GM23338 (cell line): ENCODE data around the gene RAB20. TPM values are rescaled to one million over a fixed set of nuclear protein-coding genes. Genes with fewer than 3 reads are reported as not detected.

Source experiments
- ATAC-seq: fragments of 200-7000 bp; cut with Tn5 transposase; 3 replicates; pipeline ENCODE4 v1.9.1; 2020
- DNase-seq: peaks from one replicate; pipeline ENCODE4 v3.0.0-alpha.2; 2015; ENCODE audit warnings: low spot score
- H2AFZ ChIP-seq: fragments of 200-600 bp; sonication (generic); 2 replicates; pipeline ENCODE4 v1.8.0; 2016; ENCODE audit warnings: antibody characterized with exemption, mild to moderate bottlenecking, moderate library complexity
- H3F3A ChIP-seq: fragments of 200-600 bp; sonication (generic); replicated peaks from 2 replicates; pipeline ENCODE4 v1.8.0; 2017; ENCODE audit warnings: antibody characterized with exemption, mixed run types, low read depth
- H3K27ac ChIP-seq: fragments of 200-600 bp; sonication (generic); 2 replicates; pipeline ENCODE4 v1.6.1; 2016; ENCODE audit warnings: low read depth
- H3K27me3 ChIP-seq: fragments of 200-600 bp; sonication (generic); 2 replicates; pipeline ENCODE4 v1.8.0; 2016; ENCODE audit warnings: mild to moderate bottlenecking, mixed run types, moderate library complexity; ENCODE audit not compliant: insufficient read depth
- H3K36me3 ChIP-seq: fragments of 200-600 bp; sonication (generic); 2 replicates; pipeline ENCODE4 v1.8.0; 2016; ENCODE audit warnings: mild to moderate bottlenecking; ENCODE audit not compliant: insufficient read depth
- H3K4me1 ChIP-seq: fragments of 200-600 bp; sonication (generic); 2 replicates; pipeline ENCODE4 v1.8.0; 2016; ENCODE audit warnings: mild to moderate bottlenecking, moderate library complexity; ENCODE audit not compliant: insufficient read depth
- H3K4me2 ChIP-seq: fragments of 200-600 bp; sonication (generic); 2 replicates; pipeline ENCODE4 v1.7.1; 2017; ENCODE audit warnings: mixed run types
- H3K4me3 ChIP-seq: fragments of 200-600 bp; sonication (generic); 2 replicates; pipeline ENCODE4 v1.6.1; 2016; ENCODE audit warnings: mixed run types
- H3K79me2 ChIP-seq: fragments of 200-600 bp; sonication (generic); replicated peaks from 2 replicates; pipeline ENCODE4 v1.8.0; 2017; ENCODE audit warnings: mild to moderate bottlenecking; ENCODE audit not compliant: insufficient read depth
- H3K9me2 ChIP-seq: fragments of 200-600 bp; sonication (generic); 2 replicates; pipeline ENCODE4 v1.8.0; 2017; ENCODE audit not compliant: insufficient read depth
- H4K20me1 ChIP-seq: fragments of 200-600 bp; sonication (generic); replicated peaks from 2 replicates; pipeline ENCODE4 v1.8.0; 2017; ENCODE audit warnings: mild to moderate bottlenecking; ENCODE audit not compliant: insufficient read depth
- H3K27ac Mint-ChIP-seq: 2 replicates; pipeline ENCODE4 v1.8.0; 2020; ENCODE audit warnings: inconsistent platforms, mild to moderate bottlenecking, moderate library complexity, mixed read lengths
- H3K27me3 Mint-ChIP-seq: 3 replicates; pipeline ENCODE4 v1.8.0; 2022; ENCODE audit warnings: low read depth, mild to moderate bottlenecking, moderate library complexity, mixed read lengths, inconsistent platforms; ENCODE audit not compliant: insufficient read depth, poor library complexity
- H3K36me3 Mint-ChIP-seq: 3 replicates; pipeline ENCODE4 v1.8.0; 2021; ENCODE audit warnings: low read depth, mild to moderate bottlenecking, inconsistent platforms, moderate library complexity, mixed read lengths
- H3K4me1 Mint-ChIP-seq: 3 replicates; pipeline ENCODE4 v1.8.0; 2020; ENCODE audit warnings: mild to moderate bottlenecking, inconsistent platforms, mixed read lengths
- H3K4me3 Mint-ChIP-seq: 3 replicates; pipeline ENCODE4 v1.8.0; 2021; ENCODE audit warnings: moderate library complexity, mild to moderate bottlenecking, inconsistent platforms, mixed read lengths
- H3K9me3 Mint-ChIP-seq: 3 replicates; pipeline ENCODE4 v1.8.0; 2020; ENCODE audit warnings: moderate library complexity, mild to moderate bottlenecking, inconsistent platforms, mixed read lengths
- CREB1 ChIP-seq: fragments of 250-450 bp; sonication (Bioruptor Pico); IDR thresholded peaks from 2 replicates; pipeline ENCODE4 v1.5.0; 2020; ENCODE audit warnings: low read depth, mild to moderate bottlenecking, moderate library complexity
- CTCF ChIP-seq, 2 experiments: fragments of 200-600 bp in 1 of 2; sonication (generic) in 1 of 2; conservative IDR thresholded peaks; 2 replicates each; pipeline versions ENCODE4 v1.5.1 to v1.6.1; 2016 to 2017; ENCODE audit warnings: antibody characterized with exemption in 2 of 2, low read depth in 2 of 2, mild to moderate bottlenecking in 2 of 2, moderate library complexity in 1 of 2
- EZH2 ChIP-seq: fragments of 200-600 bp; sonication (generic); IDR thresholded peaks from one replicate; pipeline ENCODE4 v1.8.0; 2017; ENCODE audit warnings: antibody characterized with exemption, mild to moderate bottlenecking, low read depth; ENCODE audit not compliant: unreplicated experiment
- EZH2phosphoT487 ChIP-seq: fragments of 200-600 bp; sonication (generic); IDR thresholded peaks from one replicate; pipeline ENCODE4 v1.8.1; 2018; ENCODE audit warnings: antibody characterized with exemption; ENCODE audit not compliant: unreplicated experiment
- JUNB ChIP-seq: IDR thresholded peaks from one replicate; pipeline ENCODE4 v1.6.1; 2016; ENCODE audit warnings: antibody characterized with exemption; ENCODE audit not compliant: unreplicated experiment
- NANOG ChIP-seq: IDR thresholded peaks from 2 replicates; pipeline ENCODE4 v1.6.1; 2016; ENCODE audit warnings: antibody characterized with exemption, borderline replicate concordance
- POLR2AphosphoS5 ChIP-seq: IDR thresholded peaks from 2 replicates; pipeline ENCODE4 v1.6.1; 2016; ENCODE audit warnings: antibody characterized with exemption, low read depth
- STAT1 ChIP-seq: IDR thresholded peaks from one replicate; pipeline ENCODE4 v1.6.1; 2016; ENCODE audit warnings: antibody characterized with exemption; ENCODE audit not compliant: unreplicated experiment
- ZNF114 ChIP-seq: fragments of 250-450 bp; sonication (Bioruptor Pico); IDR thresholded peaks from 2 replicates; pipeline ENCODE4 v1.5.0; 2020; ENCODE audit warnings: mild to moderate bottlenecking, moderate library complexity
- ZNF331 ChIP-seq: fragments of 250-450 bp; sonication (Bioruptor Pico); IDR thresholded peaks from 2 replicates; pipeline ENCODE4 v1.5.0; 2020; ENCODE audit warnings: low read depth, mild to moderate bottlenecking, moderate library complexity
- ZNF462 ChIP-seq: fragments of 250-450 bp; sonication (Bioruptor Pico); IDR thresholded peaks from 2 replicates; pipeline ENCODE4 v1.5.0; 2020; ENCODE audit warnings: mild to moderate bottlenecking, moderate library complexity
- polyA plus RNA-seq: library from polyadenylated mRNA; unstranded; fragments of >200 nt; fragmentation: Nextera tagmentation; extraction: Ambion mirVana; gene quantifications from 2 replicates; pipeline ENCODE4 v1.2.1, GENCODE V29; 2016
- total RNA-seq: library from RNA; depleted of rRNA; stranded (reverse); fragments of >200 nt; shearing (Covaris generic); gene quantifications from 2 replicates; pipeline ENCODE4 v1.2.3, GENCODE V29; 2014
- TF ChIP-seq, protein P1 (sequence below): IDR thresholded peaks from one replicate; pipeline ENCODE4 v1.6.1; 2018; ENCODE audit warnings: antibody characterized with exemption; ENCODE audit not compliant: unreplicated experiment
- TF ChIP-seq, protein P2 (sequence below): IDR thresholded peaks from 2 replicates; pipeline ENCODE4 v1.6.1; 2016; ENCODE audit warnings: antibody characterized with exemption

The RAB20 gene
- total and polyA plus RNA-seq, 2 experiments from 2014 or later: 12.3 to 26.6 TPM

- Histone ChIP-seq H3F3A (no peaks in the 10 kb centered on the region), H3K9me2 (no peaks in the 10 kb centered on the region), H3K36me3 (no peaks in the 10 kb centered on the region; the same call in 1 of the 2 replicates), H4K20me1 (0 out of 2 replicates have a peak, but pooled peaks cover 2% of the 10 kb centered on the region), H3K4me1 (no peaks in the 10 kb centered on the region), H3K79me2 (no peaks in the 10 kb centered on the region), H3K4me3 (no peak overlapping the region), H3K4me2 (no peak overlapping the region), H3K27me3 (no peaks in the 10 kb centered on the region), H2AFZ (no peak overlapping the region), H3K27ac (no peak overlapping the region)
- Mint-ChIP-seq H3K36me3 (peaks cover 53% of the 10 kb centered on the region), H3K9me3 (no peaks in the 10 kb centered on the region), H3K4me1 (no peaks in the 10 kb centered on the region), H3K27me3 (peaks cover 4% of the 10 kb centered on the region), H3K4me3 (no peak overlapping the region), H3K27ac (peak overlapping the region; percentile 84)
- DNase-seq (no peak), ATAC-seq (no peak)
- no peak for TF ChIP-seq EZH2
- no peak for TF ChIP-seq JUNB
- TF ChIP-seq POLR2AphosphoS5: no peak
- TF ChIP-seq ZNF462 (CRISPR knock-in tag): no peak
- no peak for TF ChIP-seq NANOG
- TF ChIP-seq, protein P1, sequence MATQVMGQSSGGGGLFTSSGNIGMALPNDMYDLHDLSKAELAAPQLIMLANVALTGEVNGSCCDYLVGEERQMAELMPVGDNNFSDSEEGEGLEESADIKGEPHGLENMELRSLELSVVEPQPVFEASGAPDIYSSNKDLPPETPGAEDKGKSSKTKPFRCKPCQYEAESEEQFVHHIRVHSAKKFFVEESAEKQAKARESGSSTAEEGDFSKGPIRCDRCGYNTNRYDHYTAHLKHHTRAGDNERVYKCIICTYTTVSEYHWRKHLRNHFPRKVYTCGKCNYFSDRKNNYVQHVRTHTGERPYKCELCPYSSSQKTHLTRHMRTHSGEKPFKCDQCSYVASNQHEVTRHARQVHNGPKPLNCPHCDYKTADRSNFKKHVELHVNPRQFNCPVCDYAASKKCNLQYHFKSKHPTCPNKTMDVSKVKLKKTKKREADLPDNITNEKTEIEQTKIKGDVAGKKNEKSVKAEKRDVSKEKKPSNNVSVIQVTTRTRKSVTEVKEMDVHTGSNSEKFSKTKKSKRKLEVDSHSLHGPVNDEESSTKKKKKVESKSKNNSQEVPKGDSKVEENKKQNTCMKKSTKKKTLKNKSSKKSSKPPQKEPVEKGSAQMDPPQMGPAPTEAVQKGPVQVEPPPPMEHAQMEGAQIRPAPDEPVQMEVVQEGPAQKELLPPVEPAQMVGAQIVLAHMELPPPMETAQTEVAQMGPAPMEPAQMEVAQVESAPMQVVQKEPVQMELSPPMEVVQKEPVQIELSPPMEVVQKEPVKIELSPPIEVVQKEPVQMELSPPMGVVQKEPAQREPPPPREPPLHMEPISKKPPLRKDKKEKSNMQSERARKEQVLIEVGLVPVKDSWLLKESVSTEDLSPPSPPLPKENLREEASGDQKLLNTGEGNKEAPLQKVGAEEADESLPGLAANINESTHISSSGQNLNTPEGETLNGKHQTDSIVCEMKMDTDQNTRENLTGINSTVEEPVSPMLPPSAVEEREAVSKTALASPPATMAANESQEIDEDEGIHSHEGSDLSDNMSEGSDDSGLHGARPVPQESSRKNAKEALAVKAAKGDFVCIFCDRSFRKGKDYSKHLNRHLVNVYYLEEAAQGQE: no peak
- no peak for TF ChIP-seq STAT1
- no peak for TF ChIP-seq ZNF331 (CRISPR knock-in tag)
- TF ChIP-seq ZNF114 (CRISPR knock-in tag): no peak
- TF ChIP-seq CTCF (conservative IDR thresholded peaks at IDR 0.05; ENCODE audit: low read depth in 2 of 2): no peak
- TF ChIP-seq CREB1 (CRISPR knock-in tag): no peak
- TF ChIP-seq EZH2phosphoT487: no peak
- TF ChIP-seq, protein P2, sequence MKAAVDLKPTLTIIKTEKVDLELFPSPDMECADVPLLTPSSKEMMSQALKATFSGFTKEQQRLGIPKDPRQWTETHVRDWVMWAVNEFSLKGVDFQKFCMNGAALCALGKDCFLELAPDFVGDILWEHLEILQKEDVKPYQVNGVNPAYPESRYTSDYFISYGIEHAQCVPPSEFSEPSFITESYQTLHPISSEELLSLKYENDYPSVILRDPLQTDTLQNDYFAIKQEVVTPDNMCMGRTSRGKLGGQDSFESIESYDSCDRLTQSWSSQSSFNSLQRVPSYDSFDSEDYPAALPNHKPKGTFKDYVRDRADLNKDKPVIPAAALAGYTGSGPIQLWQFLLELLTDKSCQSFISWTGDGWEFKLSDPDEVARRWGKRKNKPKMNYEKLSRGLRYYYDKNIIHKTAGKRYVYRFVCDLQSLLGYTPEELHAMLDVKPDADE: no peak
Observed at GRCh38 chr13:110503037-110503901, 58.3 kb downstream of the RAB20 start.
